Effector memory CD8-positive, alpha-beta T cell (primary cell): Measurements from ENCODE around the gene RIPOR2.

Source experiments
- ATAC-seq: fragments of 150-1000 bp; cut with Tn5 transposase; replicated peaks from 2 replicates; pipeline ENCODE4 v1.10.0; 2021; ENCODE audit warnings: mild to moderate bottlenecking, moderate library complexity
- DNase-seq, 3 experiments: peaks; one replicate each; pipeline ENCODE4 v3.0.0; 2021
- H3K27ac Mint-ChIP-seq, 2 donors: one replicate each; pipeline ENCODE4 v1.8.0; 2022; ENCODE audit warnings: mild to moderate bottlenecking in 2 of 2, mixed read lengths in 2 of 2, moderate library complexity in 2 of 2
- H3K27me3 Mint-ChIP-seq, 2 donors: one replicate each; pipeline ENCODE4 v1.8.0; 2022; ENCODE audit warnings: mixed read lengths in 2 of 2
- H3K36me3 Mint-ChIP-seq: one replicate; pipeline ENCODE4 v1.8.0; 2022; ENCODE audit warnings: mild to moderate bottlenecking, moderate library complexity, mixed read lengths; ENCODE audit not compliant: insufficient read depth
- H3K4me1 Mint-ChIP-seq, 2 donors: one replicate each; pipeline ENCODE4 v1.8.0; 2022; ENCODE audit warnings: low read depth in 2 of 2, mixed read lengths in 2 of 2
- H3K4me3 Mint-ChIP-seq, 2 donors: one replicate each; pipeline ENCODE4 v1.8.0; 2022; ENCODE audit warnings: mild to moderate bottlenecking in 2 of 2, mixed read lengths in 2 of 2, moderate library complexity in 2 of 2
- H3K9me3 Mint-ChIP-seq, 2 donors: one replicate each; pipeline ENCODE4 v1.8.0; 2022; ENCODE audit warnings: mixed read lengths in 2 of 2

RIPOR2 gene

GRCh38 chr6:24867104-24867703 is 68.6 kb downstream of the RIPOR2 start:
- Mint-ChIP-seq H3K36me3 (peaks cover 99% of the 10 kb centered on the region), H3K27me3 (no peaks in the 10 kb centered on the region), H3K4me1 (peaks cover 17 to 49% of the 10 kb centered on the region in 2 donors), H3K27ac (peak overlapping the region; percentile 72 to 92), H3K9me3 (no peaks in the 10 kb centered on the region), H3K4me3 (peak overlapping the region; percentile 13 to 36)
- ATAC-seq (peak; percentile 54), DNase-seq (no peak)

GRCh38 chr6:24865161-24865560 is 70.6 kb downstream of the RIPOR2 start:
- ATAC-seq (no peak), DNase-seq (no peak)
- Mint-ChIP-seq H3K9me3 (no peaks in the 10 kb centered on the region), H3K36me3 (peaks cover 99% of the 10 kb centered on the region), H3K27me3 (no peaks in the 10 kb centered on the region), H3K27ac (peak overlapping the region; percentile 60 to 92), H3K4me1 (peaks cover 34 to 63% of the 10 kb centered on the region in 2 donors), H3K4me3 (no peak overlapping the region)

GRCh38 chr6:24864343-24864742 is 71.4 kb downstream of the RIPOR2 start:
- ATAC-seq = no peak
- no peak overlapping the region for H3K4me3 Mint-ChIP-seq
- H3K4me1 Mint-ChIP-seq = peaks cover 41 to 71% of the 10 kb centered on the region in 2 donors
- H3K36me3 Mint-ChIP-seq = peaks cover 99% of the 10 kb centered on the region
- no peaks in the 10 kb centered on the region for H3K9me3 Mint-ChIP-seq
- no peak for DNase-seq
- peak overlapping the region; percentile 60 to 67 for H3K27ac Mint-ChIP-seq
- H3K27me3 Mint-ChIP-seq = no peaks in the 10 kb centered on the region

GRCh38 chr6:24861934-24862333 is 73.8 kb downstream of the RIPOR2 start:
- H3K36me3 Mint-ChIP-seq = peaks cover 96% of the 10 kb centered on the region
- no peaks in the 10 kb centered on the region for H3K9me3 Mint-ChIP-seq
- peak overlapping the region; percentile 86 to 95 for H3K27ac Mint-ChIP-seq
- H3K27me3 Mint-ChIP-seq = no peaks in the 10 kb centered on the region
- DNase-seq (no peak), ATAC-seq (no peak)
- peak overlapping the region; percentile 31 to 38 for H3K4me3 Mint-ChIP-seq
- H3K4me1 Mint-ChIP-seq = peaks cover 58 to 80% of the 10 kb centered on the region in 2 donors

GRCh38 chr6:24859608-24860200 is 76.1 kb downstream of the RIPOR2 start:
- H3K36me3 Mint-ChIP-seq = peaks cover 97% of the 10 kb centered on the region
- DNase-seq = no peak

GRCh38 chr6:24859132-24859531 is 76.6 kb downstream of the RIPOR2 start:
- ATAC-seq (no peak), DNase-seq (no peak)
- Mint-ChIP-seq H3K36me3 (peaks cover 97% of the 10 kb centered on the region), H3K27me3 (no peaks in the 10 kb centered on the region), H3K4me3 (peak overlapping the region; percentile 69 to 74), H3K4me1 (peaks cover 65 to 77% of the 10 kb centered on the region in 2 donors), H3K27ac (peak overlapping the region; percentile 86 to 95), H3K9me3 (no peaks in the 10 kb centered on the region)

More at GRCh38 chr6:24859608-24860200, 76.1 kb downstream of the RIPOR2 start:
- Mint-ChIP-seq H3K9me3 (no peaks in the 10 kb centered on the region), H3K4me3 (peak overlapping the region; percentile 69 to 74), H3K4me1 (peaks cover 65 to 81% of the 10 kb centered on the region in 2 donors), H3K27me3 (no peaks in the 10 kb centered on the region), H3K27ac (peak overlapping the region; percentile 86 to 95)
- no peak for ATAC-seq

- H3K27ac Mint-ChIP-seq = peak overlapping the region; percentile 86 to 95
- H3K9me3 Mint-ChIP-seq = no peaks in the 10 kb centered on the region
- no peaks in the 10 kb centered on the region for H3K27me3 Mint-ChIP-seq
- H3K4me1 Mint-ChIP-seq = peaks cover 65 to 74% of the 10 kb centered on the region in 2 donors
- peaks cover 97% of the 10 kb centered on the region for H3K36me3 Mint-ChIP-seq
- H3K4me3 Mint-ChIP-seq = peak overlapping the region; percentile 69 to 74
- DNase-seq (peak in 1 of 3 experiments; percentile 14), ATAC-seq (peak; percentile 69)
These were observed 77.5 kb downstream of the RIPOR2 start for GRCh38 chr6:24858177-24858653.

GRCh38 chr6:24856901-24857670 is 78.7 kb downstream of the RIPOR2 start:
- Mint-ChIP-seq H3K27me3 (no peaks in the 10 kb centered on the region), H3K27ac (peak overlapping the region; percentile 86 to 95), H3K36me3 (peaks cover 97% of the 10 kb centered on the region), H3K9me3 (no peaks in the 10 kb centered on the region), H3K4me3 (peak overlapping the region; percentile 69 to 74), H3K4me1 (peaks cover 60 to 62% of the 10 kb centered on the region in 2 donors)
- no peak for DNase-seq
- ATAC-seq = no peak

- Mint-ChIP-seq H3K27me3 (no peaks in the 10 kb centered on the region), H3K4me3 (peak overlapping the region; percentile 69 to 74), H3K4me1 (peaks cover 54 to 58% of the 10 kb centered on the region in 2 donors), H3K36me3 (peaks cover 97% of the 10 kb centered on the region), H3K27ac (peak overlapping the region; percentile 54 to 86), H3K9me3 (no peaks in the 10 kb centered on the region)
- no peak for DNase-seq
- no peak for ATAC-seq
These were observed 79.5 kb downstream of the RIPOR2 start for GRCh38 chr6:24856246-24856599.

- H3K9me3 Mint-ChIP-seq = no peaks in the 10 kb centered on the region
- peaks cover 49 to 57% of the 10 kb centered on the region in 2 donors for H3K4me1 Mint-ChIP-seq
- peak overlapping the region; percentile 54 to 86 for H3K27ac Mint-ChIP-seq
- peak; percentile 66 to 71 (median 71) for DNase-seq
- H3K27me3 Mint-ChIP-seq = no peaks in the 10 kb centered on the region
- H3K4me3 Mint-ChIP-seq = peak overlapping the region; percentile 69 to 74
- H3K36me3 Mint-ChIP-seq = peaks cover 97% of the 10 kb centered on the region
- peak; percentile 71 for ATAC-seq
These were observed 80.1 kb downstream of the RIPOR2 start for GRCh38 chr6:24855395-24856245.

- Mint-ChIP-seq H3K4me1 (peaks cover 36 to 46% of the 10 kb centered on the region in 2 donors), H3K27me3 (no peaks in the 10 kb centered on the region), H3K36me3 (peaks cover 97% of the 10 kb centered on the region), H3K4me3 (no peak overlapping the region), H3K27ac (peak overlapping the region; percentile 26 to 74), H3K9me3 (no peaks in the 10 kb centered on the region)
- ATAC-seq (no peak), DNase-seq (no peak)
These were observed 81.6 kb downstream of the RIPOR2 start for GRCh38 chr6:24854077-24854666.

GRCh38 chr6:24851086-24851485 is 84.7 kb downstream of the RIPOR2 start:
- no peak for ATAC-seq
- H3K4me1 Mint-ChIP-seq = peaks cover 8 to 29% of the 10 kb centered on the region in 2 donors
- no peaks in the 10 kb centered on the region for H3K9me3 Mint-ChIP-seq
- no peak for DNase-seq
- no peaks in the 10 kb centered on the region for H3K27me3 Mint-ChIP-seq
- H3K27ac Mint-ChIP-seq = peak overlapping the region; percentile 67 to 75
- peaks cover 100% of the 10 kb centered on the region for H3K36me3 Mint-ChIP-seq
- H3K4me3 Mint-ChIP-seq = no peak overlapping the region
